Right atrium auricular region (tissue), 2 donors: ENCODE measurements around the gene PIPOX. TPM values are rescaled to one million over a fixed set of nuclear protein-coding genes. Genes with fewer than 3 reads are reported as not detected.

Experiments
- DNase-seq: peaks from one replicate; pipeline ENCODE4 v3.0.0-alpha.2; 2019; ENCODE audit warnings: low spot score
- H3K27ac ChIP-seq, 2 donors: fragments of 200-600 bp; sonication (generic); 1 replicate in 1 of 2; 2 replicates in 1 of 2; pipeline ENCODE4 v1.5.1; 2016 to 2019
- H3K27me3 ChIP-seq, 2 donors: fragments of 200-600 bp; sonication (generic); one replicate each; pipeline versions ENCODE4 v1.5.1 to v1.6.0; 2017 to 2019
- H3K36me3 ChIP-seq: fragments of 200-600 bp; sonication (generic); one replicate; pipeline ENCODE4 v1.5.1; 2016
- H3K4me1 ChIP-seq, 2 donors: fragments of 200-600 bp; sonication (generic); one replicate each; pipeline versions ENCODE4 v1.5.1 to v1.6.0; 2017 to 2019
- H3K4me3 ChIP-seq, 2 donors: fragments of 200-600 bp; sonication (generic); 1 replicate in 1 of 2; 2 replicates in 1 of 2; pipeline ENCODE4 v1.5.1; 2017 to 2019; ENCODE audit warnings: mild to moderate bottlenecking in 1 of 2, moderate library complexity in 1 of 2
- H3K9me3 ChIP-seq, 2 donors: fragments of 200-600 bp; sonication (generic); one replicate each; pipeline ENCODE4 v1.5.1; 2019
- CTCF ChIP-seq, 2 donors: fragments of 200-600 bp; sonication (generic); IDR thresholded peaks; one replicate each; pipeline ENCODE4 v1.5.1; 2019; ENCODE audit warnings: antibody characterized with exemption in 2 of 2
- total RNA-seq, 2 donors: library from RNA; depleted of rRNA; stranded (reverse); fragments of >200 nt; gene quantifications; one replicate each; pipeline ENCODE4 v1.1.0, GENCODE V29; 2016

The PIPOX gene
- total RNA-seq, 2 donors from 2014 or later = 0.37 to 0.79 TPM

GRCh38 chr17:29066606-29067005 is 23.7 kb downstream of the PIPOX start:
- no peaks in the 10 kb centered on the region for H3K36me3 ChIP-seq
- H3K4me3 ChIP-seq = no peak overlapping the region
- H3K9me3 ChIP-seq = no peaks in the 10 kb centered on the region
- no peak for DNase-seq
- no peak overlapping the region for H3K27ac ChIP-seq
- TF ChIP-seq CTCF (IDR thresholded peaks at IDR 0.05) = no peak
- H3K27me3 ChIP-seq = no peaks in the 10 kb centered on the region
- H3K4me1 ChIP-seq = peaks cover 0 to 21% of the 10 kb centered on the region in 2 donors

DNA sequence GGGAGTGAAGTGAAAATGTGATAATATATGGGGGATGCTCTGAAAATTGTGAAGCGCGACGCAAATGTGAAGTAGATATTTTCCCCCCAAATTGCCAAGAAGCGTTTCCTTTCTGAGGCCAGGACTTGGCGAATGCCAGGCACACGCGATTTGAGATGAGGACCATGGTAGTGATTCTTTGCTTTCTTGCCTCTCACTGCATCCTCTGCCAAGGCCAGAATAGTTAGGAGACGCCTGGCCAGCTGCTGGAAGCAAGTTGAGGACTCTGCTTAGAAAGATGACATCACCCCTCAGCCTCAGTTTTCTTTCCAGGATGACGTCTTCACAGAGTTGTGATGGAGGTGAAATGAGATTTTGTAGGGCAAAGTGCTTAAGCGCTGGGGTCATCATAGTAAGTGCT is 25.9 kb downstream of the PIPOX start:
- Histone ChIP-seq H3K4me1 (peaks cover 0 to 21% of the 10 kb centered on the region in 2 donors), H3K27ac (no peak overlapping the region), H3K36me3 (no peaks in the 10 kb centered on the region), H3K4me3 (no peak overlapping the region), H3K9me3 (no peaks in the 10 kb centered on the region), H3K27me3 (no peaks in the 10 kb centered on the region)
- DNase-seq = no peak
- no peak for TF ChIP-seq CTCF (IDR thresholded peaks at IDR 0.05)

DNA sequence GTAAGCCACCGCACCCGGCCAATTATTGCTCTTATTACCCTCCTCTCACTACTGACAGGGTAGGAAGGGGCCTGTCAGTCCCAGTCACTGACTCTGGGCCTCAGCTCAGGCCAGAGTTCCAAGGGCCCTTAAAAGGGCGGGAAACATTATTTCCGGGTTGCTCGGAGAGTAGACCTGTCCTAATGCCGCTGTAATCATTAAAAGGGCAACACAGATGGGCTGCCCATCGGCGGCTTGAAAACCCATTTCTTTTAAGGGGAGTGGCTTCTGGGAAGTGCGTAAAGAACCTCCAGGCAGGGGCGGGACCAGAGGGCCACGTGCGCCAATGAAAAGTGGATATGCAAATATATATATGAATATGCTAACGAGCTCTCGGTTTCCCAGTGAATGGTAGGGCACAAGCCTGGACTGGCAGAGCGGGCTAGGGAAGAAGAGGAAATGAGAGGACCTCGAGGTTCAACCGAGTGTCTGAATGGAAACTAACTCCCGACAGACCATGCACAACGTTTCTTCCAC is 26.6 kb downstream of the PIPOX start:
- peaks cover 0 to 21% of the 10 kb centered on the region in 2 donors for H3K4me1 ChIP-seq
- no peaks in the 10 kb centered on the region for H3K9me3 ChIP-seq
- H3K4me3 ChIP-seq = no peak overlapping the region
- TF ChIP-seq CTCF (IDR thresholded peaks at IDR 0.05) = no peak
- peak overlapping the region in 1 of 2 donors; percentile 28 for H3K27ac ChIP-seq
- no peaks in the 10 kb centered on the region for H3K27me3 ChIP-seq
- no peak for DNase-seq
- H3K36me3 ChIP-seq = no peaks in the 10 kb centered on the region

- Histone ChIP-seq H3K9me3 (no peaks in the 10 kb centered on the region), H3K4me1 (peaks cover 0 to 21% of the 10 kb centered on the region in 2 donors), H3K36me3 (no peaks in the 10 kb centered on the region), H3K4me3 (no peak overlapping the region), H3K27ac (peak overlapping the region in 1 of 2 donors; percentile 28), H3K27me3 (no peaks in the 10 kb centered on the region)
- TF ChIP-seq CTCF (IDR thresholded peaks at IDR 0.05) = no peak
- no peak for DNase-seq
Observed at GRCh38 chr17:29070308-29070707, 27.4 kb downstream of the PIPOX start.

DNA sequence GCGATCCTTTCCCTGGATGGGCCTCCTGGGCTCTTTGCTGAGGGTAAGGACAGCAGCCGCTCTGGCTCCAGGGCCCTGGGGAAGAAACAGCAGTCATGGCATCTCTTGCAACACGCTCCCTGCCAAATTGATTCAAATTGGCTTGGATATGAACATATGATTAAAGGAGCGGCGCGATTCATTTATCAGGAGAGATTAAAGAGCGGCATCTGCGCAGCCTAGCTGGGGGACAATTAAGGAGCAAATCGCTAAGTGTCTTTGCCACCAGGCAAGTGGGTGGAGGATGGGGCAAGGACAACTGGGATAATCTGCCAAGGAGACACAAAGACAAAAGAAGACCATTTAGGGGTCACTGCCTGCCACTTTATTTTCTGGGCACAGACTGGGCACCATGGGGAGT is 27.8 kb downstream of the PIPOX start:
- Histone ChIP-seq H3K4me1 (peaks cover 0 to 21% of the 10 kb centered on the region in 2 donors), H3K36me3 (no peaks in the 10 kb centered on the region), H3K9me3 (no peaks in the 10 kb centered on the region), H3K27me3 (no peaks in the 10 kb centered on the region), H3K4me3 (no peak overlapping the region), H3K27ac (peak overlapping the region in 1 of 2 donors; percentile 28)
- DNase-seq = no peak
- TF ChIP-seq CTCF (IDR thresholded peaks at IDR 0.05) = no peak

GRCh38 chr17:29071303-29071702 is 28.4 kb downstream of the PIPOX start:
- TF ChIP-seq CTCF (IDR thresholded peaks at IDR 0.05) = no peak
- no peak for DNase-seq
- H3K27ac ChIP-seq = no peak overlapping the region
- no peaks in the 10 kb centered on the region for H3K9me3 ChIP-seq
- H3K4me1 ChIP-seq = peaks cover 0 to 21% of the 10 kb centered on the region in 2 donors
- H3K4me3 ChIP-seq = no peak overlapping the region
- no peaks in the 10 kb centered on the region for H3K36me3 ChIP-seq
- no peaks in the 10 kb centered on the region for H3K27me3 ChIP-seq
